ENCODE data around the gene SERTAD2.

SERTAD2 gene

DNA sequence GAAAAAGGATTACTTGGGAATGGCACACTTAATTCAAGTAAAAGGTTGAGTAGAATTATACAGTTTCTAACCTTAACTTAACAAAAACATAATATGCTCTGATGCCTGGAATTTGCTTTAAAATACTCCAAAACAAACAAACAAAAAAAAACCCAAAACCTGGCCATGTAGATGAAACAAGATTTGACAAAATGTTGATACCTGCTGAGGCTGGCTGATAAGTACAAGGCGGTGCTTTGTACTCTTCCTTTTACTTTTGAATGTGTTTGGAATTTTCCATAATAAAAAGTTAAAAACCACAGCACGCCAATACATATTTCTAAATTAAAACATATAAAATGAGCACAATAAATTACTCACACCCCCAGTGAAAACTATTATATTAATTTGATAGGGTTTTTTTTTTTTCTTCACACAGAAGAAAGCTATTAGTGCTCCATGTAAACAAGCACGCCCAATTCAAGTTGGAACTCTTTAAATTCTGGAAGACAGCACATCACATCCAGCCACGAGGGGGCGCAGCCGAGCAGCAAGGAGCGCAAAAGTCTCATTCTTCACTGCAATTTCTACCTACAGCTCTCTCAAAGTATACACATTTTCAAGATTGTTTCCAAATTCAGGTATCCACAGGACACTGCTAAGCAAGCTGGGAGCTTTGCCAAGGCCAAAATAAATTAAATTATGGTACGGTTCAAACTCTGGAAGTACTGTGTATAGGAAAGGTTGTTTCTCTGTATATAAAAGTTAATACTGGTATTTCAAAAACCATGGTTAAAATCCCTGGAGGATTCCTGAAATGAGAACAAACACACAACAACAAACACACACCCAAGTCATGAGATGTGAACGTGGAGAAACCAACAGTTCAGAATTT lies 7.5 kb downstream of the SERTAD2 start:
- peak; percentile 89 for DNase-seq

DNA sequence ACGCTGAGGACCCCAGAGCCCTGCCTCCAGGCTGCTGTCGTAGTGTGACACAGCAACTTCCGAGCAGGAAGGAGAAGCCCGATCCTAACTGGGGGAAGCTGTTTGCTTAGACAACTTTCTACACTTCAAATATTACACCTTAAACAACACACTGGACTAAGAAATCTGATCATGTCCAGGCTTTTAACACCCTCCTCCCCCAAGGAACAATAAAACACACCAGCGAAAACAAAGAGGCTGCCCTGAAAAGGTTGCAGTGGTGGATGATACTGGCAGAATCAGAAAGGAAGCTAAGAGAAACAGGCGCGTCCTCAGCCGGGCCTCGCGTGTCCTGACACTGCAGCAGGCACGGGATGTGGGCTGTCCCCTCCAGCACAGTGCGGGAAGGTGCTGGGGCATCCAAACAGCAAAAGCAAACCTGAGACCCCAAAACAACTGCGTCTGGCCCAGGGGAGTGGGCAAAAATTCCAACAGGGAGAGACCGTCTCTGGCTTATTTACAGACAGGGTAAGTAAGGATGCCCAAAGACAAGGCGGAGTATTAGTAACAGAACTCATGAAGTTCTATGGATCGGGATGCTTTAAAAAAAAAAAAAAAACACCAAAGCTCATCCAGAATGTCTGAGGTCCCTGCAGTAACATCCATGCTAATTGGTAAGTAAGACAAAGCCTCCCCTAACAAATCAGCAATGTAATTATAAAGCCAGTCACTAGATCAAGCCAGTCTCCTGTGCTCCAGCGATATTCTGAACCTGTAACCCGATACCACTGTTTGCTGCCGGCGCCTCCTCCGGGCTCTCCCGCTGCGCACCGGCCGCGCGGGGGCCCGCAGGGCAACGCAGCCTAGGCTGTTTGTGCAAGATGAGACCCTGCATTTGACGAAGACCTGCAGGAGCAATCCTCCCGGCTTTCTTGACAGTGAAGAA lies 9.0 kb downstream of the SERTAD2 start:
- DNase-seq: peak; percentile 93

DNA sequence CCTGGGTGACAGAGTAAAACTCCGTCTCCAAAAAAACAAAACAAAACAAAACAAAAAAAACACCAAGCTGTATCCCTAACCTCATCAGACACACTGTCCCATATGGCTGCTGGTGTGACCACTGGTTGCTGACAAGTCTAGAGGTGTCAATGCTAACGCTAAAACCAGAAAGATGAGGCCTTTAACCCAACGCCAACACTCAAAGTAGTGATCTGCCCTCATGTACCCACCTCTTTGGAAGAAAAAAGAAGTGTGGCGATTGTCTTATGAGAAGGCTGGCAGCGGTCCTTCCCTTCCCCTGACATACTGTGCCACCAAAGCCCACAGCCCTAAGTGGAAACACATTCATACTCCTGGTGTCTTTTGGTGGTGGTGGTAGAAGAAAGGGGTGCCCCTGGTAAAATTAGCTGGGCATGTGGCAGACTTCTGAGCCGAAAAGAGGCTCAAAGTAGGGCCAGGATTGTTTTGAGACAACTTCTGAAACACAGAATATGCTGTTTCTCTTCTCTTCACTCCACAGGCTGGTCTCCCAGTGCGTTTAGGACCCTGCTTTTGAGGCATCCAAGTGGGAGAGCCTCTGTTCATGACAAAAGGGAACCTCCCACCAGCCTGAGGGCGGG lies 9.8 kb downstream of the SERTAD2 start:
- DNase-seq: no peak

DNA sequence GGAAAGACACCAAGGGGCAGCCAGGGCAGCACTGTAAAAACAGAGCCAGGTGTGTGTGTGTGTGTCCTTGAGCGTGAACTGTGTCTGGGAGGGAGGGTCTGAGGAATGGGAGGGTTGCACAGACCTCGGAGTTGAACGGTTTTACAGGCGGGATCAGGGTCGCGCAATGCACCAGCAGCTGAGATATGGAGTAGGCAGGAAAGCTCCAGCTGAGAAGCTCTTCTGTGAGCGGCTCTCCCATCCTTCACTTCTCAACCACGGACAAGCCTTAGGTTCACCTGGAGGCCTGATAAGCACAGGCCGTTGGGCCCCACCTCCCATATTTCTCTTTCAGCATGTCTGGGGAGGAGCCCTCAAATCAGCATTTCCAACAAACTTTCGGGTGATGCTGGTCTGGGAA lies 12.1 kb downstream of the SERTAD2 start:
- no peak for DNase-seq

DNA sequence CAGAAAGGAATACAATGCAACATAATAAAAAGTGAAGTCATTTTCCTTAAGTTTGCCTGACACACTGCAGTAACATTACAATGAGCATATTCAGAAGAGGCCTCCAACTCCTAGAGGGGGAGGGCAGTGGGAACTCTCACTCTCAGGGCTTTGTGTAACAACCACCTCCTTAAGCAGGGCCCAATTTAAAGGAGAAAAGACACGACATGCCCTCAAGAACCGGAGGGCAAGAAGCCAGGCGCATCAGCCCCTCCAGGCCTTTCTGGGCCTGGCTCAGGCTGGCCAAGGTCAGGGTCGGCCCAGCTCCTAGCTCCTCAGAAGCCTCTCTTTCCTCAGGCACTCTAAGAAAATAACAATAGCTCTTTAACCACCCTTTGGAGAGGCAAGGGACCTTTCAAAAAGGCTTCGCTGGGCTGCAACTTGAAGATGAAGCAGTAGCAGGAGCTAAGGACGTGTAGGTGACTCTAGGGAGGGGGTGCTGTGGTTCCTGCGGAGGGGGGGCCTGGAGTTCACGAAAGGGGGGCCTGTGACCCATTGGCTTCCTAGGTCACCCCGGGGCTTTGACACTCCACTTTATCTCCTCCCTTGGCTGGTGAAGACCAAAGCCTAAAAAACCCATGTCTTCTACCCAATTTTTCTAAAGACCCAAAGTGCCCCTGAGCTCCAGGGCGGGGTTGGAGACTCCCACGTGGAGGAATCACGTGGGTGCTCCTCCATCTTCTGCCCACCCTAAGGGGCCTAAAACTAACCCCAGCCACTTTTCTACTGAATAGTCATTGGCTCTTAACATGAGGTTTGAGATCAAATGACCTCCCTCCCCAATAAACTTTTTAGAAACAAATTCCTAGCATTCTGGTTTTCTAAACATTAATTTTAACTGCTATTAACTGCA lies 13.3 kb downstream of the SERTAD2 start:
- no peak for DNase-seq

DNA sequence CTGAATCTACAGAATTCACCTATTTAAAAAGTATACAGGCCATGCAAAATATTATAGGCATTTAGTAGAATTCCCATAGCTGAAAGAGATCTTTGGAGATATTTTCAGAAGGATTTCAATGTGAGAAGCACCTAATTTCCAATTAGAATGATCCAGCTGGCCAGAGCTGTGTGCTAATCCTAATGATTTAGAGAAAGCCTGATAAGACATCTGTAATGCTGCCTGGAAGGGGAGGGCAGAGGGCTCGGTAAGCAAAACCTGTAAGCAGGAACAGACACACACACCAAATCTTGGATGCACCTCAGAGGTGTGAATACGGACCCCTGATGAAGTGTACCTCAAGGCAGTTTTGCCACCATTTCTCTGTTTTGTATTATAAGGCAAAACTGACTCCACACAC lies 14.0 kb downstream of the SERTAD2 start:
- DNase-seq: no peak

DNA sequence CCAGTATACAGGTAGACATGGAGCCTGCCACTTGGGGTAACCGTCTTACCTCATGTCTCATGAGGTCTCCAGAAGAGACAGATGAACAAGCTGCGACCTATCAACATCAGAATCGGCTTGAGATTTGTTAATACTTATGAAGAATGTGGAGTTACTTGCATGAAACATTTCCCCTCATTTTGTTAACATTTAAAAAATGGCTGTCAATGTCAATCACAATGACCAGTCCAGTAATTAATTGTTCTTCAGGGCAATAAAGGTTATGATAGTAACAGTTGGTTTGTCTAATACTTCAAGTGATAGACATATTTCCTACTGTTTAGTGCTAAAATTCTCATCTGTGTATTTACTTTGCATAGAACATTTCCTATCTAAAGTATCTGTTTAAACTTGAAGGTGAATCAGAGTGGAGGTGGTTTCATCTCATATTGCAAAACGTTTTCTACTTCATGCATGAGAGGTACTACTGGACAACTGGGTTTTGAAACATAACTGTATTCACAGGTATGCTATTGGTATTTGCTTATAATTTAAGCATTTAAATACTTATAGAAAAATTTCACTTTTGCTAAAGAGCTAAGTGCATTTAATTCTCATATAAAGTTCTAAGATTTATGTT lies 15.1 kb downstream of the SERTAD2 start:
- DNase-seq: no peak

DNA sequence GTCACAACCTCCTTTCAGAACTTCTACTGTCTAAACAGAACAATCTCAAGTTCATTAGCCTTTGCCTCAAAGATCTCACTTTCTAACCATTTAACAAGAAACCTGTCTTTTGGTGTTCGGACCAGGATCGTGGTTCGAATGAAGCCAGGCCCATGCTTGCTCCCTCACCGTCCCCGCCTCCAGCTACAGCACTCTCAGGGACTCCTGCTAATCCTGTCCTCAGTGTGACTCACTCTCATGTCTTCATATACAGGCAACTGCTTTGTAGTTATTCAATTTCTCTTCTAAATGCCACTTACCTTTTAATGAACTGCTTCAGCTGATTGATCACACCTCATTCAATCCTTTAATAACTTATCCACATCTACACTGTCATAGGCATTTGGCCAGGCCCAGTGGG lies 15.8 kb downstream of the SERTAD2 start:
- no peak for DNase-seq

DNA sequence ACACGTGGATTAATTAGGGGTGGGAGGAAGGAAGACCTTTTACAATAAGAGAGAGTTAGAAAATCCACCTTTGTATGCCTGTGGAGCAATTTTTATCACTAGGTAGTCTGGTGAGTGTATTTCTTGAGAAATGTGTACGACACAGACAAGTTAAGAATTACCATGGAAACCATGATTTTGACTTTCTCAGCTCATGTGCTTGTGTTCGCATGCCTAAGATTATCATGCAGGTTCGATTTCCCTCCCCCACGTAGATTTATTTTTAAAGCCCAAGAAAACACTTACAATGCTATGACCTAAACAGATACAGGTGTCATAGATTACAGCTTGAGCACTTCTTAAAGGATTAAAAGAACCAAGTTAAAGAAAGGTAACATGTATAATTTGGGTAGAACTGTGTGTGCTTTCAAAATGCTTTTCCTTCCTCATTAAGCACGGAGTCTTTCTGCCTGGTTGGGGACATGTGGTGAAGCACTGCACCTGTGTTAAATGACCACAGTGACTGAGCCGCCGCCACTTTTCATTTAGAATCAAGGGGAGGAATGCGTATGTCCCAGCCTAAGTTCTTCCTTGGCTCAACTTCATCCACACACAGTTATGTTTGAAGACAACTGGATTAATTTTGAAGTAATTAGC lies 16.6 kb downstream of the SERTAD2 start:
- DNase-seq: no peak

DNA sequence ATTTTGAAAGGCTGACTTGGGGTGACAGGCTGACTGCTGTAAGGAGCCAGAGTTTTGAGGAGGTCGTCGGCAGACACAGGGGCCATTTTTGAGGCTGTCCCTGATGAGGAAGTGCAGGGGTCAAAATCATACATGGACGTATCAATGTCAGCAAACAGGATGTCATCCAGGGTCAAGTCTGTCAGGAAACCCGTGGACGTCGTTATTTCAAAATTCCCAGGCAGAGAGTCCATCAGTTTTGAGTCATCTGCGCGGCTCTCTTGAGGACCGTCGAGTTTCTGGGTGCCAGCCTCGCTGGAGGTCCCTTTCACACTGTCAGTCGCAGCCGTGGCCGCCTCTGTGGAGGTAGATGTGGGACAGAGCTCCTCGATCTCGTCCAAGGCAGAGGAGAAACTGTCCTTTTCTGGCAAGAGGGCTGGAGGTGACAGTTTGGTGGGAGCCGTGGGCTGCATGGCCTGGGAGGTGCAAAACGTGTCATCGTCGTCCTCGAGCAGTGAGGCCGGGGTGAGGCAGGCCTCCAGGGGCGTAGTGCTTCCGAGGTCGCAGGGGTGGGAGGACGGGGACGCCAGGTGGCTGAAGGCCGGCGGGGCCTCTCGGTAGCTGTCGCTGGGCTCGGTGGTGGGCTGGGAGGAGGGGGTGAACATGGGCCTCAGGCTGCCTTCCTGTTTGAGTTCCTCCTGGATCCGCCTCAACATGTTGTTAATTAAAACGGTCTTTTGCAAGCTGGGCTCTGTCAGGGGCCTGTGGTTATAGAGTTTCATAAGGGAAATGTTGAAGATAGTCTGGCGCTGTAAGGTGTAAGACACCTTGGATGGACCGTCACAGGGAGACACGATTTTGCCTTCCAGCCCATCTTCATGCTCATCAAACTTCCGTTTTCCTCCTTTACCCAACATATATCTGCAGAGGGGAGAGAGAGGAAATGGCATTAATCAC lies 17.5 kb downstream of the SERTAD2 start:
- no peak for DNase-seq

DNA sequence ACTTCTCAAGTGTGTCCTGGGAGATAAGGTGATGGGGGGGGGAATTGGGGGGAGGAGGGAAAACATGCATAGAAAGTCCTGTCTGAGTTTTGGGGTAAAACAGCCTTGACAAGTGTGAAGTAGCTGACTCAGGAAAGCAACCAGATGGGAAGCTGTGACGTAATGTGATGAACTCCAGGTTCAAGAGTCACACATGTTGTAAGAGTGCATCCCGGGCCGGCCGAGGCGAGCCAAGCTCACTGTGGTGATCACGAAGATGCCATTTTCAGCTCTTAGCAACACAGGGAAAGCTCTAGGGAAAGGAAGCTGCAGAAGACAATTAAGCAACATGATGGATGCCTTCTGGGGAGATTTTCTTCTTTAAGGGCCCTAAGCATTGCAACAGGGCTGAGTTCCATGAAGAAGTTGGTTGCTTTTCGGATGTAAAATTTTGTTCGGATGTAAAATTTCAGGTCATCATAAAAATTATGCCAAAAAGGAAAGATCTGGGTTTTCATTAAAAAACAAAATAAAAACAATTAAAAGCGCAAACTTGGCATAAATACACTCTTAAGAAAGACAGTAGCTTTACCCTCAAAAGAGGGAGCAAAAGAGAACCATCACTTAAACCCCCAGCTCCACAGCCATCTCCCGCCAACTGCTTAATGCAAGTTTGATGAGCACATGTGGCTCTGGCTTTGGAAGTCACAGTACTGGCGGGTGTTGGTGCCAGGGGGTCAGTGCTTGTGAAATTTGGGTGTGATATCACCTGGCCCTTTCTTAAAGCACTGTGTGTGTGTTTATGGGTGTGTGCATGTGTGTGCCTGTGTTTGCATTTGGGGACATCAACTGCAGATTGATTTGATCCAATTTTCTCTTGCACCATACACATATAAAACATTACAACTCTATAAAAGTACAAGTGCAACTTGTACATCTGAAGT lies 19.1 kb downstream of the SERTAD2 start:
- DNase-seq: no peak

DNA sequence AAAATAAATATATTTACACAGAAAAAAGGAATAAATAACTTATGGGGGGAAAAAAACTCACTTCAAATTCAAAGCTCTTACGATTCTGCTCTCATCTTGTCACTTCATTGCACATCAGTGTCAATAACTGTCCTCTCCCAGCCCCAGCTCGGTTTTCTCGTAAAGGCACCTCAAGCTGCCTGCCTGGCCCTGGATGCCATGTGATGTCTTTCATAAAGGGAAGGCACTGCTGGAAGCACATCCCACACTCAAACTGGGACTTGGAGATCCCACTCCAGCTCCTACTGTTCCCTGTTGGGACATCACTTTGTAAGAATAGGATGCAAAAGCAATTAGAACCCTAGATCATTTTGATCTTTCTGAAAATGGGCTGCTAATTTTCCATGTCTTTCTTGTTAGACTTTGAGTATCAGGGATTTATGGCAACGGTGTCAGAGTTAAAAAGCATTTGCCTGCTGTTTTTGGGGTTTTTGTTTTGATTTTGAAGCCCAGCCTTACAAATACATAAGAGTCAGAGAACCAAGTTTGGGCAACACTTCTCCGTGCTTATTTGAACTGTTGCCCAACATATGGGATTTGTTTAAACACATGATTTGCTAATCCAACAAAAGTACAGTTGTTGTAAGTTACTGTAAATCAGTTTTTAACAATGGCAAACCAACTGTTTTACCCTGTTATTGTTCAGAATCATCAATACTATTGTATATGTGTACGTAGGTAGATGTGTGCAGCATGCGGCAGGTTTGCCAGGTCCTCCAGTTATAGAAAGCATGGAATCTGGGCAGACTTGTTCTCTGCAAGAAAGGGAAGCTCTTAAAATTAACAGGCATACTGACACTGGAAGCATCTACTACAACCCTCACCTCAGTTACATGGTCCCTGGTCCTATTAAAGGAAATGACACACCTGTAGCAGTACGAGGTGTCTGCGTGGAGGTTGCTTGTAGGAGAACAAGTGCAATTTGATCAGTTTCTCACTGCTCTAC lies 20.6 kb downstream of the SERTAD2 start:
- no peak for DNase-seq

DNA sequence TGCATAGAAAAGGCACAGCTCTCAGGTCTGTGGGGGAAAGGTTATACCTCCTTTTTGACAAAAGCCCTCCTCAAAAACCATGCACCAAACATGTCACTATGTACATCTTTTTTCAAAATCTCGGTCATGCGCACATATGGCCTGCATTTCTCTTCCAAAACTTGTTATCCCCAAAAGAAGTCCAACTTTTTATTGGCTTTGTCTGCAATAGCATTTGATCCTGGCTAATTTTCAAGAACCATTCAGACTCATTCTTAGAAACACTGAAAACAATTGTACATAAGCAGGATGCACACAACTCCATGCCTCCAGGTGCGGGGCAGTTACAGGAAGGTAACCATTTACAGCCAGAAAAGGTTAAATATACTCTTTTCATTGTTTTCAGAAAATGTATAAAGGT lies 21.9 kb downstream of the SERTAD2 start:
- DNase-seq: no peak

DNA sequence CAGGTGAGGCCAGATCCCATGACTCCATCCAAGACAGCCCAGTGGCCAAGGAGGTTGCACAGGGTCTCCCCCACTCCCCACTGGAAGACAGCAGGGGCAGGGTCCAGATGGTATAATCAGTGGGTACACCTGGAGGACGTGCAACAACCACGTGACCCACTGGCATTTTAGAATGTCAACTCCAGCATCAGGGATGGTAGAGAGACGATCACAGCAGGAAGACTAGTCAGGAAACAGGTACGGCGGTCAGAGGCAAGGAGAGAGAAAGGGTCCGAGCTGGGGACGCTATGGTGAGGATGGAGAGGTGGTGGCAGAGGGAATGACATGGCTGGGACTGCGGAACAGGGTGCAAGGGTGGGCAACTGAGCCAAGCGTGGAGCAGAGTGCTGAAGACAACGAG lies 23.0 kb downstream of the SERTAD2 start:
- no peak for DNase-seq

DNA sequence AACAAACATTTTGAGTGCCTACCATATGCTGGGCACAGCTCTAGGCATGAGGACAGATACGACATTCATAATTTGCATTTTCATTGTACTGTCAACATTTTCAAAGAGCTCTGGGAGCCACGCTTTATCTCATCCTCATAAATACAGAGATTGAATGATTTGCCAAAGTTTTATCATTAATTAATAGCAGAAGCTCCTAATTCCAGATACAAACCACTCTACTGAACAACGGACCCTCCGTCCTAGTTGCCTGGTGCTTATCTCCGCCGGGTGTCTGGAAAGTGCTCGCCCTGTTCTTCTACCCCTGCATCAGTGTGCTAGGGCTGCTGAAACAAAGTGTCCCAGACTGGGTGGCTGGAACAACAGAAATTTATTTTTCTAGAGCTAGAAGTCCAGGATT lies 23.8 kb downstream of the SERTAD2 start:
- no peak for DNase-seq

DNA sequence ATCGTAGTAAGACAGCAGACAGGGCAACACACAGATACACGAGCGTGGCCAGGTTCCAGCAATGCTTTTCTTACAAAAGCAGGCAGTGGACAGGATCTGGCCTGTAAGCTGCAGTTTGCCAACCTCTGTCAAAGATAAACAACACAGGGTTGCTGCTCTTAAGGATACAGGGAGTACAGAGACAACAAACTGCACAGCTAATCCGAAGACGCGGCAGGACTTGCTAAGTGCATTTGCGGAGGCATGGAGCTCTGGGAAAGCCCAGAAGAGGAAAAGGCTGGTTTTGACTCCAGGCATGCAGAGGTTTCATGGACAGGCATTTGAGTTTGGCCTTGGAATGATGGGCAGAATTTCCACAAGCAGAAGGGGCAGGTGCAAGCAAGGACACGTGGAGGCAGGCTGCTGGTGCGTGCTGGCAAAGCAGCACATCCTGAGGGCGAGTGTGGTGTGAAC lies 24.4 kb downstream of the SERTAD2 start:
- DNase-seq: no peak

Measured in femur (tissue), 1 donor.